Hematopoietic multipotent progenitor cell treated with erythropoietin and hydrocortisone succinate and interleukin-3 and kit ligand, for 17 days (in vitro differentiated cells): ENCODE data around the gene TRIM14.
"Not testable (repeated sequence)": the region's sequence is repeated elsewhere in the genome, so short reads cannot be mapped to it uniquely, and the experiment has no call there.

Source experiments
- DNase-seq: peaks from one replicate; pipeline ENCODE4 v3.0.0-alpha.2; 2015; ENCODE audit warnings: low spot score

TRIM14 gene

GRCh38 chr9:98140503-98140902 is 21.5 kb upstream of the TRIM14 start:
- DNase-seq = no peak

- no peak for DNase-seq
These were observed 17.5 kb upstream of the TRIM14 start for GRCh38 chr9:98136489-98136888.

GRCh38 chr9:98135938-98136337 is 16.9 kb upstream of the TRIM14 start:
- DNase-seq = no peak

- DNase-seq = no peak
These were observed 16.5 kb upstream of the TRIM14 start for GRCh38 chr9:98135558-98135934.

- no peak for DNase-seq
These were observed 15.9 kb upstream of the TRIM14 start for GRCh38 chr9:98134702-98135557.

- no peak for DNase-seq
These were observed 14.0 kb upstream of the TRIM14 start for GRCh38 chr9:98132806-98133631.

- no peak for DNase-seq
These were observed 13.1 kb upstream of the TRIM14 start for GRCh38 chr9:98132158-98132557.

- no peak for DNase-seq
These were observed 11.7 kb upstream of the TRIM14 start for GRCh38 chr9:98130576-98131228.

GRCh38 chr9:98130060-98130459 is 11.0 kb upstream of the TRIM14 start:
- not testable (repeated sequence) for DNase-seq

- no peak for DNase-seq
These were observed 10.4 kb upstream of the TRIM14 start for GRCh38 chr9:98129451-98129881.

GRCh38 chr9:98128316-98128715 is 9.3 kb upstream of the TRIM14 start:
- DNase-seq = no peak

- no peak for DNase-seq
These were observed 8.2 kb upstream of the TRIM14 start for GRCh38 chr9:98127226-98127625.

- DNase-seq = no peak
These were observed 5.8 kb upstream of the TRIM14 start for GRCh38 chr9:98124637-98125426.

GRCh38 chr9:98124091-98124490 is 5.1 kb upstream of the TRIM14 start:
- DNase-seq = not testable (repeated sequence)

- no peak for DNase-seq
These were observed 2.0 kb upstream of the TRIM14 start for GRCh38 chr9:98121058-98121457.

- no peak for DNase-seq
These were observed 1.5 kb upstream of the TRIM14 start for GRCh38 chr9:98120476-98120875.

- no peak for DNase-seq
These were observed 910 bp downstream of the TRIM14 start for GRCh38 chr9:98117984-98118639.

GRCh38 chr9:98117097-98117496 is 1.9 kb downstream of the TRIM14 start:
- not testable (repeated sequence) for DNase-seq

- DNase-seq = no peak
These were observed 10.0 kb downstream of the TRIM14 start for GRCh38 chr9:98109052-98109451.

- no peak for DNase-seq
These were observed 10.4 kb downstream of the TRIM14 start for GRCh38 chr9:98108531-98109031.

GRCh38 chr9:98107926-98108325 is 11.1 kb downstream of the TRIM14 start:
- no peak for DNase-seq
